ENCODE data around the gene CTNNA3. TPM values are rescaled to one million over a fixed set of nuclear protein-coding genes. Genes with fewer than 3 reads are reported as not detected.

CTNNA3 gene
- total RNA-seq, 1 donor from 2014 or later: 15.5 TPM

GRCh38 chr10:67114945-67115344, 581.0 kb downstream of the CTNNA3 start:
- no peak for DNase-seq

DNA sequence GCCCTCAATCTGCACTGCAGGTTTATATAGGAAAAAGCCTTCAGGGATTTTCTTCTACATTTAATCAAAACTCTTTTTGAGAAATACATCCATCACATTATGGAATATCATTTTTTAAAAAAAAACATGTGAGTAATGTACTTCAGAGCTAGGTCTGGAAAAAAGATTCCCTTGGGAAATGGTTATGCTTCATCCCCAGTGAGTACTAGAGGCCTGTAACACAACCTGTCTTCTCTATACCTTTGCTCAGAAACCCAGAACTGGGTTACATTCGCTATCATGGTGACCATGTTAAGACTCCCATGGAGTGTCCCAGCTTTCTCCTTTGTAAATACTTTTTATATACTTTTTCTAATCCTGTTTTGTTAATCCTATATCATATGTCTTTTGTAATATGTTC, 583.2 kb downstream of the CTNNA3 start:
- DNase-seq: no peak

DNA sequence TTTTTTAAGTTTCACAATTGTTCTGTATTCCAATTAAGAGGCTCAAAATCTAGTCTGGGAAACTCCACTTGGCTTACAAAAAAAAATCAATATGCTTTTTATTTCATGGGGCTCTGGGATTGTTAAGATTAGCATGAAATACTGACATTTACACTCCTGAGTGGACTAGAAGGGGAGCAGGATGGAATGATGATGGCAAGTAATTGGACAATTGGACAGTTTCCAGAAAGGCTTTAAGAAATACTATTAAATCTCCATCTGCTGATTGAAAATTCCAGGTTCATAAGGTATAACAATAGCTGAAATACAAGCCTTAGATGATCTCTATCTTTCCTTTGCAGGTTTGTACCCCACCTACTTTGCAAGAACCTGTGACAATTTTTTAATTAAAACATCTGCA, 585.7 kb downstream of the CTNNA3 start:
- DNase-seq: no peak

DNA sequence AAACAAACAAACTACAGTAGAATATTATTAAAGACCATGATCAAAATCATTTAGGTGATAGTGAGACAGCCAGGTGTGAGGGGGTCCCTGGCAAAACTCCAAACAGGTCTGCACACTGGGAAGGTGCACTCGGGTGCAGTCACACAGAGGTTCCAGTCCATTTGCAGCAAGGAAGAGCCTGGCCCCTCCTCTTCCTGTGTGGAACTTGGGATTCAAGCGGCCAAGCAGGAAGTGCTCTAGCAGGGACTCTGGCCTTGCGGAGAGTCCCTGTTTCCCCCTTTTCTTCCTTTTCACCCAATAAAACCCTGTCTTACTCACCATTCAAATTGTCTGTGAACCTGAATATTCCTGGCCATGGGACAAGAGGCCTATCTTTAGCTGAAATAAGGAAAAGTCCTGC, 588.3 kb downstream of the CTNNA3 start:
- no peak for DNase-seq

GRCh38 chr10:67100951-67101350, 595.0 kb downstream of the CTNNA3 start:
- peak; percentile 26 for DNase-seq

DNA sequence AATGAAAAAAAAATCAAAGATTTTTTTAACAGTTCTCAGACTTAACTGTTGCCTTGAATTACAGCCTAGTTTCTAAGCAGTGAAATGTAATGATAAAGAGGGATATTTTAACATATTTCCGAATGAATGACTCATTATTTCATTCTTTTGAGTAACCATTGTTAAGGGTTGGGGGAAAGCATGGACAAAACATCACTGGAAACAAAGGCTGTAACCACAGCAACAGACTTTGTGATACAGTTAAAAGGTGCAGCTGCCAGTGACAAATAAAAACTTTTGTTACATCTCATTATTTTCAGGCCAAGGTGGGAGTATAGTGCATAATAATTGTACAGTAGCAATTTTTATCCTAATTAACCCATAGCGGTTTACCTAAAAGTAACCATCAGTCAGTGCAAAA, 597.5 kb downstream of the CTNNA3 start:
- peak; percentile 26 for DNase-seq

- DNase-seq: peak; percentile 60
Observed at GRCh38 chr10:67095531-67095930, 600.5 kb downstream of the CTNNA3 start.

DNA sequence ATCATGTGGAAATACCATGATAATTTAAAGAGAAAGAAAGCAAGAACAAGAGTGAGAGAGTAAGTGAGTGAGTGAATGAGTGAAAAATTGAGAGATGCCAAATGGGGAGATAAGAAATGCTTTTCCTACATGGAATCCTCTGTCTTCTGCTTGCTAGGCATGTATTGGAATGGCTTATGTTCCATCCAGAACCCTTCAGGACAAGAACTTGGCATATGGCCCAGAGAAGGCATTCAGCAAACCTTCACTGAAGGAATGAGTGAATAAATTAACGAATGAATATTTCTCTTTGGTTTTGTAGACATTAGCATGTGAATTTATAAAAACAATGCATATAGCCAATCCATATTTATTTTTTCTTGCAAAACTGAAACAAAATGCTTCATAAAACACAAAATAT, 608.0 kb downstream of the CTNNA3 start:
- DNase-seq: no peak

- no peak for DNase-seq
Observed at GRCh38 chr10:67087135-67087425, 608.9 kb downstream of the CTNNA3 start.

GRCh38 chr10:67086327-67087134, 609.5 kb downstream of the CTNNA3 start:
- DNase-seq: no peak

- DNase-seq: peak; percentile 44
Observed at GRCh38 chr10:67079126-67079525, 616.9 kb downstream of the CTNNA3 start.

DNA sequence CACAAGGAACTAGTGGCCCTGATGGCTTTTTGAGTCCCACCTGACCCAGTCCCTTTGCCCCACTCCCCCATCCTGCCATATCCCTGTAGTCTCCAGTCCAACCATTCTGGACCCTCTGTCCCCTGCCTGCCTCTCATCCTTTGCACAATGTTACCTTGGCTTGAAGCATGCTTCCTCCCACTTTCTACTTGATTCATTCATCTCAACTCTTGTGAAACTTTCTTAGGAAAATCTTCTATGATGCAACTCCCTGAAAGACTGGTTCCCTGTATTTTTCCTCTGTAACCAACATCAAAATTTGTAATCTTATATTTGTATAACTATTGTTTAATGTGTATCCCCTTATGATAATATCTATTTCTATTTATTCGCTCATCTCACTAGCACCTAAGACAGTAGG, 618.6 kb downstream of the CTNNA3 start:
- no peak for DNase-seq

- DNase-seq: no peak
Observed at GRCh38 chr10:67076144-67076543, 619.9 kb downstream of the CTNNA3 start.

GRCh38 chr10:67075491-67075971, 620.5 kb downstream of the CTNNA3 start:
- no peak for DNase-seq

GRCh38 chr10:67072654-67073053, 623.3 kb downstream of the CTNNA3 start:
- no peak for DNase-seq

GRCh38 chr10:67050415-67050814, 645.6 kb downstream of the CTNNA3 start:
- DNase-seq: no peak

GRCh38 chr10:67049988-67050387, 646.0 kb downstream of the CTNNA3 start:
- no peak for DNase-seq

DNA sequence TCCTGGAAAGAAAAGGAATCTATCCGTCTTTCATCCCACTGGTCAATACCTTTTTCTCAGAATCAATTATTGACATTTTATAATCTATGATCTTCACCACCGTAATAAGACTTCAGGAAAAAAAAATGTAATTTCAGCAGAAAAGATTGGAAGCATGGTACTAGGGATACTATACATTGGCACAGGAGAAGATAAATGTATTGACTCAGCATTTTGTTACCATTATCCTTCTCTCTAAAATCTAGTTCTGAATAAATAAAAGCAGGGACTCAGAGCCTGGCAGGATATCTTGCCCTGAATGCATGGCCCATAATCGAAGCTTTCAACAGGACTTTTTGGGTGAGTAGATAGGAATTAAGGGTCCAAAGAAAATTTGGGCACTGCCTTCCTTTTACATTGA, 649.5 kb downstream of the CTNNA3 start:
- no peak for DNase-seq

DNA sequence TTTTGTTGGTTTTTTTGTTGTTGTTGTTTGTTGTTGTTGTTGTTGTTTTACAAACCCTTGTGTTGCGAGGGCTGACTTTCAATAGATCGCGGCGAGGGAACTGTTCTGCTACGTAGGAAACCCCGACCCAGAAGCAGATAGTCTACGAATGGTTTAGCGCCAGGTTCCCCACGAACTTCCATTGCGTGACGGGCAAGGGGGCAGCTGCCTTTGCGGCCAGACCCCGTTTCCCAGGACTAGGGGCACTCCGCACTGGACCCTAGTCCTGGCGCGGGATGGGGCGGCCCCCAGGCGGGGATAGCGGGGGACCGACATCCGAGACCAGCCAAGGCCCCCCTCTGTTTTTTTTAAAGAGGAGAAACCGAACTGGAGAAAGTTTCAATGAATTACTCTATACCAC, 650.6 kb downstream of the CTNNA3 start:
- DNase-seq: no peak

- DNase-seq: no peak
Observed at GRCh38 chr10:67043041-67043440, 653.0 kb downstream of the CTNNA3 start.

DNA sequence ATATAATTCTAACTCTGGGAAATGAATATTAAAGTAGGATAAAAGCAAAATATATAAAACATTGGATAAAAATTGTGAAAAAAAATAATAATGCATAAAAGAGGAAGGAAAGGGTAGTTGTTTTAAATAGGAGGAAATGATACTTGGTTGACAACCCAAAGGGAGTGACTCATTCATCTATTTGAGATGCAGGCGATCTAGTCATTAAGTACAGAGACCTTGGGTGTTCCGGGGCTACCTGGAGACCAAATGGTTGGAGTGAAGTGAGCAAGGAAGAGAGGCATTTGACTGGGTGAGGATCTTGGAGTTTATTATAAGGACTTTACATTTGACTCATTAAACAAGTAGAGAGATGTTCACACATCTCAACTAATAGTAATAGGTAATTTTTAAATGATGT, 659.2 kb downstream of the CTNNA3 start:
- DNase-seq: no peak

DNA sequence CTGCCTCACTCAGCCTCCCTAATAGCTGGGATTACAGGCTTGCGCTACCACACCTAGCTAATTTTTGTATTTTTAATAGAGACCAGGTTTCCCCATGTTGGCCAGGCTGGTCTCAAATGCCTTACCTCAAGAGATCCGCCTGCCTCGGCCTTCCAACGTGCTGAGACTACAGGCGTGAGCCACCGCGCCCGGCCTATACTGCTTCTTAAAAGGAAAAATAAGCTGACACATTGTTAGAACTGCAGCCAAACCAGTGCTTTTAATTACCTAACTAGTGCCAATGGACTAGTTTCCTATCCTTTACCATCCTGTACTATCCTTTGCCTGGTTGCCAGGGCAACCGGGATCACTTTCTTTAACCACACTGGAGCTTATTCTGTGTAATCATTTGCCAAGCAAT, 662.1 kb downstream of the CTNNA3 start:
- no peak for DNase-seq

GRCh38 chr10:67022099-67022498, 673.9 kb downstream of the CTNNA3 start:
- DNase-seq: peak; percentile 20

DNA sequence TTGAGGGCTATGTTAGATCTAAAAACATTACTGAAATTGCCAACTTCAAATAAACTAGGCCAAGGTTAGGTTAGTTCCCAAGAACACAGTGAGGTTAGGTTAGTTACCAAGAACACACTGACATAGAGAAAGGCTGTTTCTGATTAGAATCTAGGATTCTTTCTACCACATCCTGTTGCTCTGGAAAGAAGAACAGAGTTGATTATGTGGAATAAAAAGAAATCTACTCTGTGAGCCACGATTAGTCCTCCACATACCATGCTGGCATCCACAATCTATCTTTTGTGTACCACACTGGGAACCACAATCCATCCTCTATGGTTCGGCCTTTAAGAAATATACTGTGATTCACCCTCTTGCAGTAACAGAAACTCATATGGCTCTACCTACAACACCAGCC, 678.8 kb downstream of the CTNNA3 start:
- DNase-seq: no peak

DNA sequence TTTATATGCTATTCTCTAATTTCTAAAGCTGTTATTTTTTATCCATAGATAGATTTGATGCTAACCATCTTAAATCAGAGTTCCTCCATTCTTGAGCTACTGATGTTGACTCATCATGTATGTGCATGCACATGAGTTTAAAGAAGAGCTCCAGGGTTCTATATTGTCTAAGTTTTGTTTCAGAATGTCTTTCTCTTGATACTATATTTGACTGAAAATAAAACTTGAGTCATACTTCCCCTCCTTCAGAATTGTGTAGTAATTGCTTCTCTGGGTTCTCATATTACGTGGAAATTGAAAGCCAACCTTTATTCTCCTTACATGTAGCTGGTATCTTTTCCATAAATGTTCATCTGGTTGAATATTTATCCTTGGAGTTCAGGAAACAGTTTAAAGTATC, 680.8 kb downstream of the CTNNA3 start:
- DNase-seq: no peak
